PC-3 (cell line): ENCODE measurements around the gene CYTH2. TPM values are rescaled to one million over a fixed set of nuclear protein-coding genes. Genes with fewer than 3 reads are reported as not detected.

Experiments
- ATAC-seq: fragments of 200-7000 bp; cut with Tn5 transposase; 2 replicates; pipeline ENCODE4 v1.9.1; 2020; ENCODE audit warnings: mild to moderate bottlenecking, moderate library complexity
- BruUV-seq: library from RNA; stranded (reverse); fragments of 400-500 nt; replicated peaks from 2 replicates; lab custom pipeline; 2021; lab: Mats Ljungman, UMichigan
- CTCF ChIA-PET: fragments of 300-600 bp; sonication (Branson Sonifier 250); formaldehyde crosslinking; loops from one replicate; lab custom pipeline; 2022; ENCODE audit warnings: antibody characterized with exemption; lab: Charles Lee
- POLR2A ChIA-PET: fragments of 300-600 bp; sonication (Branson Sonifier 250); formaldehyde crosslinking; loops from one replicate; lab custom pipeline; 2022; ENCODE audit warnings: antibody characterized with exemption; ENCODE audit not compliant: unreplicated experiment; lab: Charles Lee
- DNase-seq: peaks from one replicate; pipeline ENCODE4 v3.0.0-alpha.2; 2015
- H2AFZ ChIP-seq: fragments of 300-600 bp; sonication (generic); 2 replicates; pipeline ENCODE4 v1.6.0; 2016; ENCODE audit warnings: antibody characterized with exemption, low read length
- H3F3A ChIP-seq: fragments of 300-600 bp; sonication (generic); one replicate; pipeline ENCODE4 v1.6.0; 2017; ENCODE audit warnings: antibody characterized with exemption, low read length, control low read depth, mild to moderate bottlenecking; ENCODE audit not compliant: unreplicated experiment
- H3K27ac ChIP-seq: fragments of 300-600 bp; sonication (generic); 2 replicates; pipeline ENCODE4 v1.5.1; 2016; ENCODE audit warnings: mild to moderate bottlenecking, low read length
- H3K27me3 ChIP-seq: fragments of 300-600 bp; sonication (generic); 2 replicates; pipeline ENCODE4 v1.6.1; 2016; ENCODE audit warnings: low read length, mixed read lengths
- H3K36me3 ChIP-seq: fragments of 300-600 bp; sonication (generic); 2 replicates; pipeline ENCODE4 v1.6.1; 2016; ENCODE audit warnings: low read depth, mixed run types, low read length, mixed read lengths
- H3K4me1 ChIP-seq: fragments of 300-600 bp; sonication (generic); 2 replicates; pipeline ENCODE4 v1.5.1; 2016; ENCODE audit warnings: low read length; ENCODE audit not compliant: insufficient read depth
- H3K4me2 ChIP-seq: fragments of 300-600 bp; sonication (generic); 2 replicates; pipeline ENCODE4 v1.6.0; 2016; ENCODE audit warnings: low read length
- H3K4me3 ChIP-seq: fragments of 300-600 bp; sonication (generic); 2 replicates; pipeline ENCODE4 v1.5.1; 2016; ENCODE audit warnings: mild to moderate bottlenecking, low read length, mixed read lengths
- H3K79me2 ChIP-seq: fragments of 300-600 bp; sonication (generic); 2 replicates; pipeline ENCODE4 v1.6.1; 2017; ENCODE audit warnings: low read length, mixed read lengths
- H3K9ac ChIP-seq: fragments of 300-600 bp; sonication (generic); 2 replicates; pipeline ENCODE4 v1.6.0; 2016; ENCODE audit warnings: mild to moderate bottlenecking, low read length
- H3K9me2 ChIP-seq: fragments of 300-600 bp; sonication (generic); replicated peaks from 2 replicates; pipeline ENCODE4 v1.6.1; 2016; ENCODE audit warnings: mixed run types, low read length, mixed read lengths
- H3K9me3 ChIP-seq: fragments of 300-600 bp; sonication (generic); 2 replicates; pipeline ENCODE4 v1.6.1; 2016; ENCODE audit warnings: low read length, mixed read lengths
- H4K20me1 ChIP-seq: fragments of 300-600 bp; sonication (generic); 2 replicates; pipeline ENCODE4 v1.6.1; 2016; ENCODE audit warnings: low read length, mixed read lengths
- CTCF ChIP-seq: fragments of 300-600 bp; sonication (generic); conservative IDR thresholded peaks from 2 replicates; pipeline ENCODE4 v1.5.1; 2017; ENCODE audit warnings: antibody characterized with exemption, low read depth, mild to moderate bottlenecking, low read length
- EZH2 ChIP-seq: fragments of 300-600 bp; sonication (generic); IDR thresholded peaks from one replicate; pipeline ENCODE4 v1.6.1; 2017; ENCODE audit warnings: antibody characterized with exemption, mild to moderate bottlenecking, low read length; ENCODE audit not compliant: unreplicated experiment
- EZH2phosphoT487 ChIP-seq: fragments of 300-600 bp; sonication (generic); IDR thresholded peaks from 2 replicates; pipeline ENCODE4 v1.6.1; 2018; ENCODE audit warnings: mild to moderate bottlenecking, antibody characterized with exemption, low read length, borderline replicate concordance
- intact Hi-C: fragments of 100-400 bp; cut with micrococcal nuclease; formaldehyde crosslinking; loops from 2 replicates; pipeline ENCODE4 v1.9.0; 2023
- total RNA-seq: library from RNA; depleted of rRNA; stranded (reverse); fragments of >200 nt; gene quantifications from 2 replicates; pipeline ENCODE4 v1.2.3, GENCODE V29; 2014

CYTH2 gene
- total RNA-seq, 1 experiment from 2014 or later: 50.5 TPM

- intact Hi-C loops: no loop called here
- Histone ChIP-seq H3K9me3 (no peaks in the 10 kb centered on the region), H3F3A (no peaks in the 10 kb centered on the region), H3K36me3 (no peaks in the 10 kb centered on the region), H3K9ac (no peak overlapping the region), H3K79me2 (no peaks in the 10 kb centered on the region), H3K4me3 (no peak overlapping the region), H3K4me2 (no peak overlapping the region), H2AFZ (no peak overlapping the region), H3K27me3 (no peaks in the 10 kb centered on the region), H3K9me2 (no peaks in the 10 kb centered on the region), H3K27ac (no peak overlapping the region), H4K20me1 (no peaks in the 10 kb centered on the region), H3K4me1 (no peaks in the 10 kb centered on the region; the same call in 1 of the 2 replicates)
- ATAC-seq (no peak), DNase-seq (no peak)
- POLR2A ChIA-PET: no interaction called here
- BruUV-seq: no TSS peak
- CTCF ChIA-PET: interaction anchor here (0.5 to 0.6 kb wide), 2 partner anchors 76 to 79 kb away, joined by 4 to 5 read pairs; no protein-coding TSS in a partner anchor
- TF ChIP-seq EZH2phosphoT487 (no peak), EZH2 (no peak), CTCF (no peak)
Observed at GRCh38 chr19:48509467-48510194, 40.5 kb downstream of the CYTH2 start.

DNA sequence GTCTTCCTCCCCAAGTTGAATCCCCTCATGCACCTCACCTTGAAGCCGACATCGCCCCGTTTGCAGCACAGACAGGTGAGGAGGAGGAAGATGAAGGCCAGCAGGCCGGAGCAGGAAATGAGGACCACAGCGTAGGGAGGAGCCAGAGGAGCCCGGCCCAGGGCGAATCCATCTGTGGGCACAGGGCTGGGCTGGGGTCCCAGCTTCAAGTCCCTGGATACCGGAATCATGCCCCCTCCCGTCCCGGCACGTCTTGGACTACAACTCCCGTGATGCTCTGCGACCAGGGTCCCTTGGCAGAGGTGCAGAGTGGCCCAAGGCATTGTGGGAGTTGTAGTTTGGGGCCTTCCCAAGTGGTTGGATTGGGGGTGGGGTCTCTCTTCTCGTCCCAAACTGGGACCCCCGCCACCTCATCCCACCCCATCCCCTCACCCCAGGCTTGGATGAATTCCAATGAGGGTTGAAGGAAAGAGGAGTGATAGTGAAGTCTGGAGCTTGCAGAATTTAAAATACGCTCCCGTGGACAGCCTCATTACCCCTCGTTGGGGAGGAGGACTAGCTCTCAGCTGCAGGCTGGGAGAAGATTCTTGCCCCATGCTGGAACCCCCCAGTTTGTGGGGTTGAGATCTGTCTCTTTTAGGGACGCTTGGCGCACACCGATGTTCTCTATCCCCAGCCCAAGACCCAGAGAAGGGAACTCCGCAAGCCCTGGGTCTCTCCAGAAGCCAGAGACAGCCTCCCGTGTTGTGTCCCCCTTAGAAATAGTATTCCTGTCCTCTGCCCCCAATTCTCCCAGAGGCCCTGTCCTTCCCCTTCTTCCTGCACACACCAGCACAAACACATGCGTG, 41.5 kb downstream of the CYTH2 start:
- ChIA-PET CTCF (interaction anchor here (0.6 to 0.7 kb wide), 2 partner anchors 73 to 465 kb away, joined by 3 to 7 read pairs; no protein-coding TSS in a partner anchor), POLR2A (no interaction called here)
- H3K4me3 ChIP-seq: peak overlapping the region; percentile 63
- ATAC-seq: peak; percentile 49
- BruUV-seq: no TSS peak
- H3K9me2 ChIP-seq: no peaks in the 10 kb centered on the region
- no peaks in the 10 kb centered on the region for H3K36me3 ChIP-seq
- no peaks in the 10 kb centered on the region; the same call in 1 of the 2 replicates for H3K4me1 ChIP-seq
- peak overlapping the region; percentile 91 for H2AFZ ChIP-seq
- no peak overlapping the region for H3K9ac ChIP-seq
- H3K79me2 ChIP-seq: no peaks in the 10 kb centered on the region
- TF ChIP-seq EZH2phosphoT487: no peak
- TF ChIP-seq EZH2: no peak
- no peak for TF ChIP-seq CTCF
- H3K4me2 ChIP-seq: peak overlapping the region; percentile 83
- H3F3A ChIP-seq: no peaks in the 10 kb centered on the region
- H3K27me3 ChIP-seq: no peaks in the 10 kb centered on the region
- peak; percentile 57 for DNase-seq
- H3K27ac ChIP-seq: no peak overlapping the region
- no peaks in the 10 kb centered on the region for H4K20me1 ChIP-seq
- intact Hi-C loops: no loop called here
- H3K9me3 ChIP-seq: no peaks in the 10 kb centered on the region
